Fibroblast of mammary gland (primary cell): ENCODE data around the gene HIVEP3.
A peak's percentile ranks its signal among the peaks of the same experiment; 100 is the strongest.

ENCODE experiments used
- DNase-seq: peaks from one replicate; pipeline ENCODE4 v3.0.0-alpha.2; 2010; ENCODE audit warnings: low read depth
- H3K4me3 ChIP-seq: 2 replicates; pipeline ENCODE4 v1.5.1; 2011; ENCODE audit warnings: low read depth, mild to moderate bottlenecking, low read length, moderate library complexity; ENCODE audit not compliant: control insufficient read depth
- CTCF ChIP-seq: conservative IDR thresholded peaks from 2 replicates; pipeline ENCODE4 v1.5.1; 2011; ENCODE audit warnings: low read depth, low read length, inconsistent platforms; ENCODE audit not compliant: control insufficient read depth, insufficient read depth

The HIVEP3 gene

GRCh38 chr1:41689558-41689981, 229.2 kb downstream of the HIVEP3 start:
- TF ChIP-seq CTCF, result no peak
- DNase-seq, result peak; percentile 24
- H3K4me3 ChIP-seq, result no peak overlapping the region

GRCh38 chr1:41689139-41689538, 229.6 kb downstream of the HIVEP3 start:
- no peak for TF ChIP-seq CTCF
- no peak overlapping the region for H3K4me3 ChIP-seq
- no peak for DNase-seq

DNA sequence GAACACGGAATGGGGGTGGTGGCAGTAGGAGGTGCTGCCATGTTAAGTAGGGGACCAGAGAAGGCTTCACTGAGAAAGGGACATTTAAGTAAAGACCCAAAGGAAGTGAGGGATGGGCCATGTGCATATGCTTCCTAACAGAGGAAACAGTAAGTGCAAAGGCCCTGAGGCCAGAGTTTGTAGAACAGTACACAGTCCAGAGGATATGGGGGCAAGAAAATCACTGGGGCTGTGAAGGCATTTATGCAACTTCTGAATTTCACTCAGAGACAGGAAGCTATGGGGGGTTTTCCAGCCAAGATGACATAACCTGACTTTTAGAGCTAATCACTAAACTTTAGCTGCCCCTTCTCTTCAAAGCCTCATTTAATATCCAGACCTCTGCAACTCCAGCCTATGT, 231.7 kb downstream of the HIVEP3 start:
- no peak for DNase-seq
- TF ChIP-seq CTCF, result no peak
- no peak overlapping the region for H3K4me3 ChIP-seq

DNA sequence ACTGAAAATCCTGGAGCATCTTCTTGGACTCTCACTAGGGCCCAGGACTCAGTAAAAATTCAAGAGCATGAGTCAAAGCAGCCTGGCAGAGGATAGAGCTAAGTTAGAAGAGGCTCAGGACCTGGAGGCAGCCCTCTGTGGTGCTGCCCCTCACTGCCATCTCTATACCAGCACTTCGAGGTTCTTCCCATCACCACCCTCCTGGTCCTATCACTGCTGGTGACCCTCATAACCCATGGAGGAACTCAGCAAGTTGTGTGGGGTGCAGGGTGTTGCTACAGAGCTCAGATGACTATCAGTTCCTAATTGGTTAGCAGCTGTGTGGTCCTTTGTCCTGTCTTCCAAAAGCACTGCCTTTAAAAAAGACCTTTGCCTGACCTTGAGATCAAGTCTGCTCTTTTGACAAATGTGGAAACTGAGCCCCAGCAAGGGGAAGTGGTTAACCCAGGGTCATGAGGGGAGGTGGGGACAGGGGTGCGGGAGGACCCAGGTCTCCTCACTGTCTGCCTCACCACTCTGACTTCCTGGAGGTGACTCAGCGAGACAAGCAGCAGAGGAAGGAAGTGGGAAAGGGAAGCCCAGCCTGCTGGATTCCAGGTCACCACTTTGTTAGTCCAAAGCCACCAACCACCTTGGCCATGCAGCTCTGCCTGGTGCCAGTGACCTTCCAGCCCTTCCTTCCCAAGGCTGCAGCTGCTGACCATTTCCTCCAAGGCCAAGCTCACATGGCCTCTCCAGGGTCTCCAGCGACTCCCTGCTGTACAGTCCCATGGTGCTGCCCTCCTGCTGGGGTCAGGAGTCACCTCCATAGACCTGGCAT, 234.8 kb downstream of the HIVEP3 start:
- H3K4me3 ChIP-seq, result no peak overlapping the region
- peak; percentile 60 for DNase-seq
- TF ChIP-seq CTCF, result no peak

DNA sequence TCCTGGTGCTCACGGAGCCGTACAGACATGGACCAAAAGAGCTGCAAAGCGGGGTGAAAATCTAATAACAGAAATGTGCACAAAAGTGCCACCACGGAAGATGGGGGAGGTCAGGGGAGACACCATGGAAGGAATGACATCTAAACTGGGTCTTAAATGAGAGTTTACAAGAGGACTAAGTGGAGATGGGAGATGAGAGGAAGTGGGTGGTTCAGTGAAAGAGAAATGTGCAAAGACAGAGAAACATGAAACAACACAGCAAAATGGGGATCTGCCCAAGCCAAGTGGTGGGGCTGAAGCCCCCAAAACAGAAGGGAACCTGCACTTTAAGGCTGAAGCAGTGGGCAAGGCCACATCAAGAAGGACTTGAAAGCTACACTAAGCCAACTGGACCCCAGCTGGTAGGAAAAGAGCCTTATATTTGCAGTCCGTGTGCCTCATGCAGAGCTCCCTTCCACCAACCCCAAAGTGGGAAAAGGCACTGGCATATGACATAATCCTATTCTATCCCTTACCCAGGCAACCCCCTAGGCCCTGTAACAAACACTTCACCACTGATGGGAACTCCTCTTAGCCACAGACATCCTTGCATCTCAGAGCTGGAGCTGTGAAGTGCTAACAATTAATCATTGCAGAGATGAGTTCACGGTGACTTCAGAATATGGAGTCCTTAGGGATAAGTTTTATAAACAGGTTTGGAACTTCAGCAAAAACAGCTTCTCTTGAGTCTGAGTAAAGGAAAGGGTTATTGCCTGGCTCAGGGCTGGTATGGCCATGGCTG, 235.7 kb downstream of the HIVEP3 start:
- no peak for TF ChIP-seq CTCF
- peak; percentile 87 for DNase-seq
- H3K4me3 ChIP-seq, result no peak overlapping the region

GRCh38 chr1:41682149-41682548, 236.6 kb downstream of the HIVEP3 start:
- TF ChIP-seq CTCF, result no peak
- H3K4me3 ChIP-seq, result no peak overlapping the region
- no peak for DNase-seq
